Activated CD4-positive, alpha-beta T cell treated with anti-CD3 and anti-CD28 coated beads, Interleukin-10, Interleukin-2, amounts not matched to agents 100 ng/mL and 50 ng/mL, durations not matched to agents 16 hours and 8 hours (primary cell): ENCODE results near the gene BZW2.
"Not testable (repeated sequence)": the region's sequence is repeated elsewhere in the genome, so short reads cannot be mapped to it uniquely, and the experiment has no call there.

Experiments used
- DNase-seq: peaks from one replicate; pipeline ENCODE4 v3.0.0-alpha.2; 2020

The BZW2 gene

DNA sequence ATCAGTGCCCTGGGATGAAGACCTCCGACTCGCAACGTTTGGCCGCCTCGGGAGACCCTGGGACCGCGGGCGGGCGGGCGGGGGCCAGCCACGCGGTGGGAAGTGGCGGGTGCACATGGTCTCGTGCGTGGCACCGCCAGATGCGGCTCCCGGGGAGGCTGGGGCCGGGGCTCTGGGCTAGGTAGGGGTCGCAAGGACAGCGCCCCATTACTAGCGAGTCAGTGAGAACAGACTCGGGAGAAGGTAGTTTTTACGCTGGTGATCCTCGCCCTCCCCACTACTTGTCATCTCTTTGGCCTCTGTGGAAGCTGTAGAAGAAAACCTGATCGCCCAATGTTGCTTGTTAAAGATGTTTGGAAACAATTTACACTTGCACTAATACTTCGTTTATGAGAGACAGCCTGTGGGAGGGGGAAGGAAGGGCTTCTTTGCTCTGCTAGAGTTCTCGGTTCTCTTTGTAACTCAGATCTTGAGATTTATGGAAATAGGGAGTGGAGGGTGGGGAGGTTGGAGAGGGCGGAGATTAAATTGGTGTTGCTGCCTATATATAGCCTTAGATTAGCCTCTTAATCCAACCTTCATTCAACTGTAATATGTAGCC, 591 bp downstream of the BZW2 start:
- peak; percentile 29 for DNase-seq

- DNase-seq: peak; percentile 21
Measured at GRCh38 chr7:16647435-16647960, 1.5 kb downstream of the BZW2 start.

GRCh38 chr7:16648551-16648950, 2.6 kb downstream of the BZW2 start:
- no peak for DNase-seq

- DNase-seq: peak; percentile 36
Measured at GRCh38 chr7:16649196-16649595, 3.2 kb downstream of the BZW2 start.

DNA sequence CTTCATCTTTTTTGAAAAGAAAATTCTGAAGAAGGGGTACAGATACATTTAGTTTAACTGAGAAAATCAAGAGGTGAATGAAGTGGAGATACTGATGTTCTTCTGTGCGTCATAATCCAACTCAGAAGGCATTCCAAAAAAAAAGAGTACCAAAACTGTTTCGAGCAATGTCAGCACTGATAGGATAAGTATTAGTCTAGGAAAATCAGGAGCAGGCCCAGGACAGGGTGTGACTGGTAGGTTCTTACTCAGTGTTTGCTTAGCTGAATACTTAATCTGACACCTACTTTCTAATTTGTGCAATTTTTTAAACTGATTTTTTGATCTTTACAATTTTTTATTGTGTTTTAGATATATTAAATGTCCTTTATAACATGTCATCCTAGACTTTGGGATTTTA, 4.3 kb downstream of the BZW2 start:
- DNase-seq: no peak

- DNase-seq: no peak
Measured at GRCh38 chr7:16651396-16652239, 5.6 kb downstream of the BZW2 start.

DNA sequence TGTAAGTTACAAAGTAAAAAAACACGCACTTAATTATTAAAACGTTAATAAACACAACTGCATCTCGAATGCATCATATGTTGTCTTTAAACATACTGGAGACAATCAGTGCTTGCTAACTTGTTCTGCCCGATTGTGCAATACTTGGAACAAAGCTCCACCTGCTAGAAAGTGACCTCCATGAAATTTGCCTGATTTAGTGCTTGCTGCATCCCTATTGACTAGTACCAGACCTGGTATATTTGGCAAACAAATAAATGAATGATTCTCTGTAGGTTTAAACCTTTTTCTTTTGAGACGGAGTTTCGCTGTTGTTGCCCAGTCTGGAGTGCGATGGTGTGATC, 6.2 kb downstream of the BZW2 start:
- no peak for DNase-seq

DNA sequence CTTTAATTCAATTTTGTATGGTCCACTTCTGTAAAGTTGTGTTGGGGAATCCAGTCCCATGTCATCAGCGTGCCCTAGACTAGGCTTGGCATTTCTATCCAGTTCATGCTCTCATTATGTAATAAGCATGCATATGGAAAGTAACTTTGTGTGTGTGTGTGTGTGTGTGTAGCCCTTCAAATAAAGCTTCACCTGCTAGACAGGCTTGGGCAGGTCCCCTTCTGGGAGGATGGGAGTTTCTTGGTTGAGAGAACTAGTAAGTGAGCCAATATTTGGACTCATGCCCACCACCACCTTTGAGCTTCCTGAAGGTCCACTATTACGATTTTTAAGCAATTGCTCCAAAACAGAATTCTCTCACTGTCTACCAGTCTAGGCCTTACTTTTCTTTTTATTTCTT, 6.9 kb downstream of the BZW2 start:
- DNase-seq: no peak

- no peak for DNase-seq
Measured at GRCh38 chr7:16655394-16655793, 9.4 kb downstream of the BZW2 start.

DNA sequence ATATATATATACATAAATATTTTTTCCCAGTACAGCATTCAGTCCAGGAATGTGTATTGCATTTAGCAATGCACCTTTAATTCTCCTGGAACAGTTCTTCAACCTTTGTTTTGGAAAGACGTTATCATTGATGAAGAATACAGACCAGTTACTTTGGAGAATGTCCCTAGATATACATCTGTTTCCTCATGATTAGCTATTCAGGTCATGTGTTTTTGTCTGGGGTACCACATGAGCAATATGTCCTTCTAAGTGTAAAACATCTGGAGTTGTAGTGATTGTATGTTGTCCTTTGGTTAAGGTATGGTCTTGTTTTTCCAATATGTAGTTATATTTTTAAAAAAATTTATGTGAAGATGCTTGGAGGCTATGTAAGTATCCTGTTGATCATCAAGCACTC, 10.2 kb downstream of the BZW2 start:
- no peak for DNase-seq

DNA sequence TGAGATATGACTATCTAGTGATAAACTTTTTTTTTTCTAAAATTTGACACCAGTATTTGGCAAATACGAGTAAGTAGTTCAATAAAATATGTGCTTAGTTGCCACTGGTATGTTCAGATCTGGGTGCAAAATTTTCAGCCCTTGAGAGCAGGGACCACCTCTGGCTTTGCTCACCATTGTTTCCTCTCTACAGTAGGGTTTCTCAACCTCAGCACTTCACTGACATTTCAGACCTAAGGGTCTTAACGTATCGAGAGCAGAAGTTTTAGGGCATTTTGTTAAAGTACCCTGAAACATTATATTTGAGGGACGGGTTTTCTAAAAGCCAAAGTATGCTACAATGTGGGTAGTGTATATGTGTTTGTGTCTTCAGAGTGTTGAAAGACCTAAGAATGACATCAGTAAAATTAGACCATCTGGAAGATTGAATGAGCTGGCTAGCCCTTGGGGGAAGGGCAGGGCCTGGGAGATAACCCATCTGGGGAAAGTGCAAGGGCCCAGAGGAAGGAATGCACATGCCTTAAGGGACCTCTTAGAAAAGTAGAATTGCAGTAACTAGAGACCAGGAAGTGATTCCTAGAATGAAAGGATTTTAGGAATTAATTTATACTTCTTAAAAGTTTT, 11.8 kb downstream of the BZW2 start:
- no peak for DNase-seq

- DNase-seq: not testable (repeated sequence)
Measured at GRCh38 chr7:16659854-16660497, 14.0 kb downstream of the BZW2 start.

- DNase-seq: peak; percentile 46
Measured at GRCh38 chr7:16660702-16661464, 14.9 kb downstream of the BZW2 start.

- no peak for DNase-seq
Measured at GRCh38 chr7:16661924-16662323, 15.9 kb downstream of the BZW2 start.

- no peak for DNase-seq
Measured at GRCh38 chr7:16667355-16667754, 21.4 kb downstream of the BZW2 start.

GRCh38 chr7:16668049-16668858, 22.3 kb downstream of the BZW2 start:
- no peak for DNase-seq

DNA sequence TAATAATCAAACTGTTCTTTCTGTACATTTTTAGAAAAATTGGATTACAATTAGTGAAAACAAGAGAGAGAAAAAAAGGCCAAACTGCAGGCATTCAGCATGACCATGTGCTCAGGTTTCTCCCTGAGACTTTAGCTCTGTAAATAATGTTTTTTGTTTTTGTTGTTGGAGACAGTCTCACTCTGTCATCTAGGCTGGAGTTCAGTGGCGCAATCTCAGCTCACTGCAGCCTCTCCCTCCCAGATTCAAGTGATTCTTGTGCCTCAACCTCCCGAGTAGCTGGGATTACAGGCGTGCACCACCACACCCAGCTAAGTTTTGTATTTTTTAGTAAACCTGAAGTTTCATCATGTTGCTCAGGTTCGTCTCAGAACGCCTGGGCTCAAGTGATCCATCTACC, 23.0 kb downstream of the BZW2 start:
- DNase-seq: no peak

GRCh38 chr7:16669581-16669980, 23.6 kb downstream of the BZW2 start:
- no peak for DNase-seq

DNA sequence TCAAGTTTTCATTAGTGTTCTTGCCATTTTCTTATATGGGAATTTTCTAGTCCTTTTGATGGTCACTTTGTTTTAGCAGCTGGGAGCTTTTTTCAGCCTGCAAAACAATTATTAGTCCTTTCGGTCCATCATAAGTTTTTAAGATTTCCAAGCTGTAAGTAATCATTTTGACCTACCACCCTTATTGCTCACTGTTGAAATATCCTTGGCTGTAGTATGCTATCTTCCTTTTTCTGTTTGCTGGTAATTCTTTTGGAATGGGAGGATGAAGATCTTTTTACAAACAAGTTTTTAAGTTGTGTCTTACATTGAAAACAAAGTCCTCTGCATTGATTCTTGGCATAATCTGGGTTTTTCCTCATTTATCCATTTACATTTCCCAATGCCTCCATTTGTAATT, 24.0 kb downstream of the BZW2 start:
- no peak for DNase-seq

DNA sequence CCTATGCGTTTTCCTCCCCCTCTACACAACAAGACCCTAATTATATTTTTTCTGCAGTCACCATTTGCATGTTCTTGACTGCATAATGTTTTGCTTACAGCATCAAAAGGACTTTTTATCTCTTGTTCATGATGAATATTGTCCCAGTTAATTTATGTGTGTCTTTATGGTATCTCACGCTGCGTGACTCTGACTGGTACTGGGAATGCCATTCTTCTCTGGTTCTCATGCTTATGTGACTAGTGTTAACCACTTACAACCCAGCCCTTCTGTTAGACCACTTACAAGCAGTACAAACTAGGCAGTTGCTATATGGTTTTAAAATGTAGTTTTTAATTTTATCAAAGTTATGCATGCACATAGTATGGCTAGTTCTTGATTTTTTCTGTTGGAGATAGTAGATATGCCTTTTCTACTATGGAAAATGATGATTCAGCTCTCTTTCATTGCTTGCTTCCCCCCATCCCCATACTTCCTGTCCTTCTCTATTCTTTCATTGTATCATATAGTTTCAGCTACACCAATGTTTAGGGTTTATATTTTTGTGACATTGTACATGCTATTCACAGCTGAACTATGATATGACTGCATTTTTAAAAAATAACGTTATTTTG, 24.9 kb downstream of the BZW2 start:
- no peak for DNase-seq

- DNase-seq: no peak
Measured at GRCh38 chr7:16671811-16672210, 25.8 kb downstream of the BZW2 start.
